Measurements from ENCODE around the gene AKAP17A.

GRCh38 chrX:1610736-1611135 is 19.3 kb downstream of the AKAP17A start:
- TF ChIP-seq POLR2A (IDR thresholded peaks at IDR 0.05; ENCODE audit: low read length) (no peak), GATA1 (IDR thresholded peaks at IDR 0.05; ENCODE audit: low read depth, low read length) (no peak)

All from erythroblast (primary cell).